M059J (cell line): ENCODE results near the gene CARD9. TPM values are rescaled to one million over a fixed set of nuclear protein-coding genes. Genes with fewer than 3 reads are reported as not detected.
"Not testable (repeated sequence)": the region's sequence is repeated elsewhere in the genome, so short reads cannot be mapped to it uniquely, and the experiment has no call there.

Experiments used
- DNase-seq: peaks from one replicate; pipeline ENCODE4 v3.0.0-alpha.2; 2012; ENCODE audit warnings: low read depth
- total RNA-seq: library from RNA; depleted of rRNA; stranded (reverse); fragments of >200 nt; shearing (Covaris generic); gene quantifications from 2 replicates; pipeline ENCODE4 v1.2.3, GENCODE V29; 2014; rRNA removed

CARD9 gene
- total RNA-seq: 0.05 and 0.12 TPM in 2 replicates

DNA sequence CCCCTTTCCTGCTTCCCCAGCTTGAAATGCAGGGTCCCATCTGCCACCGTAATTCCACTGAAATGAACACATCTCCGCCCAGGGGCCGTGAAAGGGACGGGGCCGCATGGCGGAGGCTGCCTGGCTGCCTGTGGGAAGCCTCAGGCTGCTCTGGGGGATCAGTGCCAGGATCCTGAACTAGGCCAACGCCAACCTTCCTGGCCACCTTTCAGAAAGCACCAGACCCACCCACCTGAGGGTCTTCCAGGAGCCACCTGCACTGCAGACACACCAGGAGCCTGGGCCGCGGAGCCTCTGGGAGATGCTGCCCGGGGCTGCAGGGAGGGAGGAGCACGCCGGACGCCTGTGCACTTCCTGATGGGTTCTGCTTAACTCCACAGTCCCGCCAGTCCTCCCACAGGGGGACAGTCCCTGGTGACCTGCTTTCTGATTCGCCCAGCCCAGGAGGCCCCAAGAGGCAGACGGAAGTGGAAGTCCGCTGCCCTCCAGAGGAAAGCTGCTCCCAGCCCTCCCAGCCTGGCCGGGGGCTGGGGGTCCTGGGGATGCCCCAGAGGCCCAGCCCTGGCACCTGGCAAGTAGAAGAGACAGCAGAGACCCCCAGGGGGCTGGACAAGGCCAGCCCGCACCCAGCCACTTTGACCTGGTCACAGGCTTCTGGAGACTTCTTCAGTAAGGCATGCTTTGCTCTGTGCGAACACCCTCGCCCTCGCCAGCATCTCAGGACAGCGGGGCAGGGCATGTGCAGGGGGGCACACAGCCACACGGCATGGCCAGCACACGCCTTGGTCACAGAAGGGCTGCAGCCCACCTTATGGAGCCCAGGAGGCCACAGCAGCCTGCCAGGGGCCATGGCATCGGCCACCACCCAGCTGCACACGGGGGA lies at the start of gene CARD9:
TSS of gene CARD9 (minus strand) at position 370 of the 883 bp plus-strand sequence. CDS start 1,591 bp downstream, outside the sequence.
- no peak for DNase-seq

DNA sequence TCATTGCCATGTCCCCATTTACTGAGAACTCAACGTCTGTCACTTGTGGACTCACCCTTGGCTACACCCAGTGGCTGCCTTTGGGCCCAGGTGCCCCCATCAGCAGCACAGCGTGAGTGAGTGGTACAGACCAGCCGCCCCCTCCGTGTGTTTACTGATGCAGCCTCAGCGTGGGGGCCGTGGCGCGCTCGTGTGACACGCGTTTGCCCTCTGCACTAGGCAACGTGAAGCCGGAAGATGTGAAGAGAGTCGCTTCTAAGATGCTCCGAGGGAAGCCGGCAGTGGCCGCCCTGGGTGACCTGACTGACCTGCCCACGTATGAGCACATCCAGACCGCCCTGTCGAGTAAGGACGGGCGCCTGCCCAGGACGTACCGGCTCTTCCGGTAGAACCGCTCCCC lies 49.4 kb upstream of the CARD9 start:
- no peak for DNase-seq

- DNase-seq: no peak
Observed at GRCh38 chr9:136421791-136422190, 48.3 kb upstream of the CARD9 start.

- DNase-seq: no peak
Observed at GRCh38 chr9:136419092-136419420, 45.6 kb upstream of the CARD9 start.

GRCh38 chr9:136418182-136419091 lies 45.0 kb upstream of the CARD9 start:
- no peak for DNase-seq

DNA sequence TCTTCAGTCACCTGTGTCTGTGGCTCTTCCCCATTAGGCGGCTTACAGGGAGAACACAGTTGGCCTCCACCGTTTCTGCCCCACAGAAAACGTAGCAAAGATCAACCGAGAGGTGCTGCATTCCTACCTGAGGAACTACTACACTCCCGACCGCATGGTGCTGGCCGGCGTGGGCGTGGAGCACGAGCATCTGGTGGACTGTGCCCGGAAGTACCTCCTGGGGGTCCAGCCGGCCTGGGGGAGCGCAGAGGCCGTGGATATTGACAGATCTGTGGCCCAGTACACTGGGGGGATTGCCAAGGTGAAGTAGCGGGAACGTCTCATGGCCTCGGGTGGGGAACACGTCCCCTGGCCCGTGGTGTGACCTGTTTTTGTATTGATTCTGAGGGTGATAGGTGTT lies 43.4 kb upstream of the CARD9 start:
- no peak for DNase-seq

GRCh38 chr9:136416427-136416826 lies 43.0 kb upstream of the CARD9 start:
- peak; percentile 25 for DNase-seq

DNA sequence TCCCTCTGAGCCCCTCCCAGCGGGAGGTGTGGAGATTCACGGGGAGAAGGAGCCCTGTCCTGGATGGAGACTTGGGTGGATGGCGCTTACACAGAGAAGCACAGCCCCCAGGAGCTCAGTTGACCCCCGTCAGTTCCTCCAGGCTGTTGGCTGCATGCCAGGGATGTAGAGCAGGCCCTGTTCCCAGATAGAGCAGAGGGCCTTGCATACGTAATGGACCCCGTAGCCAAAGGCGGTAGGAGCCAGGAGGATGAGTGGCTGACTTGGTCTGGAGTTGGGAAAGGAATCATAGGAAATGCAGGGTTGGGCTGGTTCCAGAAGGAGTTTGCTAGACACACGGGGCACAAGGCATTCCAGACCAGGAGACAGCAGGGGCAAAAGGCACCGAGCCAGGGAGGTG lies 39.5 kb upstream of the CARD9 start:
- DNase-seq: no peak

- DNase-seq: no peak
Observed at GRCh38 chr9:136411378-136411777, 37.9 kb upstream of the CARD9 start.

GRCh38 chr9:136410500-136411287 lies 37.2 kb upstream of the CARD9 start, which contains the start of the genes ENTR1 and PMPCA:
Gene ENTR1, minus strand, starts transcription at chr9:136410614. Its CDS starts 217 bp downstream, at chr9:136410397.
Gene PMPCA, plus strand, starts transcription at chr9:136410658. Its CDS starts 11 bp downstream, at chr9:136410669.
- peak; percentile 87 for DNase-seq

DNA sequence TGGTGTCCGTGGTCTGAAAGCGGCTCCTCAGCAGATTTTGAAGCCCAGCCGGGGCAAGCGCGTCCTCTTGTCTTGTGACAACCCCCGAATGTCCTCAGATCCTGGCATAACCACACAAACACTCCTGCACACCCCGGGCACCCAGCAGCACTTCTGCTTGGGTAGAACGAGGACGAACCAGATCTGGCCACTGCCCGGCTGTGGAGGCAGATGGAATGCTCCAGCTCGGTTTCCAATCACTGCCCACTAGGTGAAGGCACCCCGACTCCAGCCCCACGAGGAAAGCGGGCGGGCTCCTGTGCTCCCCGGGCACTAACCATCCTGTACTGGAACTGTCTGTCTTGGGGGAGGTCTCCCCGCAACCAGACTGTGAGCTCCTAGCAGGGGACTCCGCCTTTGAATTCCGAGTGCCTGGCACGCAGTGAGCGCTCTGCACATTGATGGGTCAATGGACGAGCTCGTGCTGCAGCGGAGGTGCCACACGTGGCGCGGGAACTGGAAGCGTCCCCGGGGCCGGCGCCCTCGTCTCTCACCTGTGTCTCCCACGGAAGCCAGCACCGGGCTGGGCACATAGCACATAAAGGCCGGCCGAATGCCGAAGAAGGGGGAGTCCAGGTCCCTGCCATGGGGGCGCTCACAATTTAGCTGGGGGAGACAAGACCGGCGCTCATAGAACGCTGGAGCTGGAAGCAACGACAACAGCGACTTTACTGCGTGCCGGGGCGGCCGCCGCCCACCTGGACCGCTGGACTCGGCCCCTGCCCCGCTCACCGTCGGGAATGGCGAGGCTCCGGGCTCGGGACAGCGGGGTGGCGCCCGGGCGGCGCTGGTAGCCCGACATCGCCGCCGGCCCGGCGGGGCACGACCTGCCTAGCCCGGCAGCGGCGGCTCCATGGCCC lies 36.3 kb upstream of the CARD9 start:
- DNase-seq: peak; percentile 27

DNA sequence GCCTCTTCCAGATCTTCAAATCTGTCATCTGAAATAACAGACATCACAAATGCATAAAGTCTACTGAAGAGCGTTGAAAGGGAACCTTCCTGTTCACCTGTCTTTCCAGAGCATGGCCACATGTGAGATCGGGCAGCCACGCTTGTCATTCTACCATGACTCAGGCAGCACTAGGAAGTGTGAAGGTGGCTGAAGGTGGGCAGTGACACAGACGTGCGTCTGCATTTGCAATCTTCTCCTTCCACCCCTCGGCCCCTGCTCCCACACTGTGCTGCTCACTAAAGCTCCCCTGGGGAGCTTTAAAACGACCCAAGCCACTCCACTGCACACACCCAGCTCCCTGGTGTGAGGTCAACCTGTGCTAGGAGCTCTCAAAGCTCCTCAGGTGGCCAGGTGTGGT lies 34.4 kb upstream of the CARD9 start:
- no peak for DNase-seq

DNA sequence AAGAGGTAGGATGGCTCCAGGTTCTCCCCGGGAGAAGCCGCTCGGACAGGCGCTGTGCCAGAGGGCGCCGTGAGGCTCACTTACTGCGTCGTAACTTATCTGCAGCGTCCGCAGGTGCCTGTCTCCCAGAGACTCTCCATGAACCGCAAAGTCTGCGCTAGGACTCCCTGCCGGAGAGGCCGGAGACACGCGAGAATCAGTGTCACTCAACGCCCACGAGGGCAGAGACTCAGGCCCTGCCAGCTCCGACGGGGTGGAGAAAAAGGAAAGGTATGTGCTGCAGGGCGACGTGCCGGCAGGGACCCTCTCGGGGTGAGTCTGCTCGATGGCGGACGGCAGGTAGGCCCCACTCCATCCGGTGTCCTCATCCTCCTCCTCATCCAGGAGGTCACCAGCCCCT lies 33.6 kb upstream of the CARD9 start:
- not testable (repeated sequence) for DNase-seq

DNA sequence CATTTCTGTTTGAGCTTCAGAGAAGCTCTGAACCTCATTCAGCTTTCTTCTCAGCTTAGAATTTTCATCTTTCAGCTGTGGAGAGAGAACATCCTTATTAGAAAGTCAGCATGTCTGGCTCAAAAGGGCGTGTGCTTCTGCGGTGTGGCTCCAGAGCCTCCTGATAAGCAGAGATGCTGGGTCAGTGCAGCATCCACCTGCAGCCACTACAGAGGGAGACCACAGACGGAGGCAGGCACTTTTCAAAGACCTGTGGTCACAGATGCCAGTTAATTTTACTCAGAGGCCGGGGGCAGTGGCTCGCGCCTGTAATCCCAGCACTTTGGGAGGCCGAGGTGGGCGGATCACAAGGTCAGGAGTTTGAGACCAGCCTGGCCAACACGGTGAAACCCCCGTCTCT lies 32.4 kb upstream of the CARD9 start:
- DNase-seq: not testable (repeated sequence)

DNA sequence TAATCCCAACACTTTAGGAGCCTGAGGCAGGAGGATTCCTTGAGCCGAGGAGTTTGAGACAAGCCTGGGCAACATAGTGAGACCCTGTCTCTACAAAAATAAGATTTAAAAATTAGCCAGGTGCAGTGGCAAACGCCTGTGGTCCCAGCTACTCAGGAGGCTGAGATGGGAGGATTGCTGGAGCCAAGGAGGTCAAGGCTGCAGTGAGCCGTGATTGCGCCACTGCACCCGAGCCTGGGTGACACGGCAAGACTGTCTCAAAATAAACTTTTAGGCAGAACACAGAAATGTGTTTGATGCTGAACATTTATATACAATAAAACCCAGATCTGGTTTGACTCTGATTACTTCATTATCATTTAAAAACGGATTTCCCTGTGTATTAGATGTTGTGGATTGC lies 32.0 kb upstream of the CARD9 start:
- DNase-seq: no peak

- DNase-seq: no peak
Observed at GRCh38 chr9:136404801-136405136, 31.3 kb upstream of the CARD9 start.

DNA sequence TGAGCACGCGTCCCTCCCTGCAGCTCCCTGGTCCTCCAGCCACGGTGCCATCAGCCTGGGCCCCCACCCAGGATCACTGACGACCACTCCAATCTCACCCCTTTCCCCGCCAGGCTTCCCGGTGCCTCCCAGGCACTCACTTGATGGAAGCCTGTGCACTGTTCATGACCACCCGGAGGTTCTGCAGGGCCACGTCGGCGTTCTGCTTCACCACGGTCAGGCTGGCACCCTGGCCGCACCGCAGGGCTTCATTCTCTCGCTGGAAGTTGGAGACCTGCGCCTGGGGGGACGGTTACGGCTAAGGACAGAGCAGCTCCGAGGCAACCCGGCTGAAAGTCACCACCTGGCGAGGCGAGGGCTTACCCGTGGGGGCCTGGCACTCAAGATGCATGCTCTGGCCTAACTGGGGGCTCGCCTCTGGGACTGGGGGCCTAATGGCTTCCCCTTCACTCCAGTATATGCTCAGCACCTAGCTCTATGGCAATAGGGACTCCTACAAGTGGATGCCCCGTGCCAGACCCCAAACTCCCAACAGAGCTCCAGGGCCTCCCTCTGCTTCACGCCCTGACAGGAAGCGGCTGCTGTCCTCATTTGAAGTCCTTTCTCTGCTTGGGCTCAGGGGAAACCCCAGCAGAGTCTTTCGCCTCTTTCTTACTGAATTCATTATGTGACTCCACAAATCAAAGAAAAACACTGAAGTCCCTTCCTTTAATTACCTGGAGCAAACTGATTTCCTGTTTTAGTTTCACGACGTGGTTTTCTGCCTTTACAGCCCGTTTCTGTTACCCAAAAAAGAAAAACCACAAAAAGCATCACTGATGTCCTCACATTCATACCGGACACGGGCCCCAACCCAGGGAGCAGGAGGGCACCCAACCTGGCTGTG lies 30.7 kb upstream of the CARD9 start:
- DNase-seq: no peak

- no peak for DNase-seq
Observed at GRCh38 chr9:136403538-136403914, 30.1 kb upstream of the CARD9 start.

DNA sequence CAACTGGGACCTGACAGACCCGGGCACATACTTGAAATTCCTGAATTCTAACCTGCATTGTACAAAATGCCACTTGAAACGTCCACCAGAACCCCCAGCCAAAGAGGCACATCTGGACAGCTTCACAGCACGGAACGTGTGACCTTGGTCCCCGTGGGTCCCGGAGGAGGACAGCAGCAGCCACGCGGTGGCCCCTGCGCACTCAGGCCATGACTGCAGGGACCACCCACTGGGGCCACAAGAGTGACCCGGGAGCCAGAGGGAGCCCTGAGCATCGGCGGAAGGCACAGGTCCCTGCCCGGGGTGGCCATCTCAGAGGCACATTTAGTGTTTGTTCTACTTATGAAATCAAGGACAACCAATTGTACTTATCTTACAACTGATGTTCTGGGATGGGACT lies 28.6 kb upstream of the CARD9 start:
- no peak for DNase-seq
